Stimulated activated CD4-positive, alpha-beta T cell treated with anti-CD3 and anti-CD28 coated beads, Interleukin-15, amount 100 ng/mL, for 1 hour (primary cell): ENCODE results near the gene ISLR.

Source experiments
- DNase-seq, 2 donors: peaks; one replicate each; pipeline ENCODE4 v3.0.0-alpha.2; 2020; ENCODE audit warnings: low read depth in 1 of 2, low spot score in 1 of 2

ISLR gene

GRCh38 chr15:74170875-74171578 is 2.5 kb upstream of the ISLR start:
- no peak for DNase-seq

DNA sequence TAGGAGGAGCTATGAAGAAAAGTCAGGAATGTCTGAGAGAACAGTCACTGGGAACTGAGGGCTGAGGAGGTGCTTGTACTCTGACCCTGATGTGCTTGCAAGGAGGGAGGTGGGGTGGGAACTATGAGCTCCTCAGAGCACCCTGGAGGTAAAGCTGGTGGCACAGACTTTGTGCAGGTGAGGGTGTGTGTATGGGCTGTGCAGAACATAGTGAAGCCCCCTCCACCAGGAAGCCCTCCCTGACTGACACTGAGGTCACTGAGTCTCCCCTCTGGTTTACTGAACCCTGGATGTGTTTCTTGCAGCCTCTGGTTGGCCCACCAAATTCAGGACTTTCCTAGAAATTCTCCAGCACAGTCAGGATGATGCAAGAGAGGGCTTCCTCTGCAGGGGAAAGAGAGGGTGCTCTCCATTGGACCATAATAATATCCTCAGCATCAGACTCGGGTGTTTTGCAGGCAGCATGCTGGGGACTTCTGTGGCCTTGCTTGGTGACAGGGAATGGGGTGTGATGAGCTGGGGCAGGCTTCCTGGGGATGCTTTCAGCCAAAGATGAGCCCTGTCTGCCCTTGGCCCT is 1.5 kb upstream of the ISLR start:
- no peak for DNase-seq

- no peak for DNase-seq
These were observed 670 bp upstream of the ISLR start for GRCh38 chr15:74172701-74173379.

GRCh38 chr15:74174219-74174957 is 878 bp downstream of the ISLR start:
- DNase-seq, result no peak

- DNase-seq, result no peak
These were observed 1.4 kb downstream of the ISLR start for GRCh38 chr15:74174958-74175253.

GRCh38 chr15:74175271-74176191 is 2.0 kb downstream of the ISLR start:
- no peak for DNase-seq

DNA sequence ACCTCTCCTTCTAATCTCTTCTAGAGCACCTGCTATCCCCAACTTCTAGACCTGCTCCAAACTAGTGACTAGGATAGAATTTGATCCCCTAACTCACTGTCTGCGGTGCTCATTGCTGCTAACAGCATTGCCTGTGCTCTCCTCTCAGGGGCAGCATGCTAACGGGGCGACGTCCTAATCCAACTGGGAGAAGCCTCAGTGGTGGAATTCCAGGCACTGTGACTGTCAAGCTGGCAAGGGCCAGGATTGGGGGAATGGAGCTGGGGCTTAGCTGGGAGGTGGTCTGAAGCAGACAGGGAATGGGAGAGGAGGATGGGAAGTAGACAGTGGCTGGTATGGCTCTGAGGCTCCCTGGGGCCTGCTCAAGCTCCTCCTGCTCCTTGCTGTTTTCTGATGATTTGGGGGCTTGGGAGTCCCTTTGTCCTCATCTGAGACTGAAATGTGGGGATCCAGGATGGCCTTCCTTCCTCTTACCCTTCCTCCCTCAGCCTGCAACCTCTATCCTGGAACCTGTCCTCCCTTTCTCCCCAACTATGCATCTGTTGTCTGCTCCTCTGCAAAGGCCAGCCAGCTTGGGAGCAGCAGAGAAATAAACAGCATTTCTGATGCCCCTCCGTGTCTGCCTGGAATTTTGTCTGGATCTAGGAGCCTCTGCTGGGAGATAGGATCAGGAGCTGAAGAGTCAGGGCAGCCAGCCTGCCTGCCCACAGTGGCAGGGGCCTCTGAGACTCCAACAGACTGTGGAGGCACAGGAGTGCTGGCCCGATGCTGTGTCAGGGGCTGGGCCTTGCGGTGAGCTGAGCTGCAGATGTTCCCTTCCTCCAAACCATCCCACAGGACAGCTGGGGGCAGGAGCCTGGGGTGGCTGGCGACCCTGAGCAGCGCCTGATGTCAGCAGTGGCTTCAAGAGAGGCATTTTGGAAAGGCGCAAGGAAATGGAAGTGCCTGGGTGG is 3.0 kb downstream of the ISLR start:
- DNase-seq, result no peak

- DNase-seq, result no peak
These were observed 5.0 kb downstream of the ISLR start for GRCh38 chr15:74178326-74179100.

GRCh38 chr15:74179101-74179841 is 5.8 kb downstream of the ISLR start:
- no peak for DNase-seq

GRCh38 chr15:74179983-74180880 is 6.7 kb downstream of the ISLR start:
- no peak for DNase-seq

DNA sequence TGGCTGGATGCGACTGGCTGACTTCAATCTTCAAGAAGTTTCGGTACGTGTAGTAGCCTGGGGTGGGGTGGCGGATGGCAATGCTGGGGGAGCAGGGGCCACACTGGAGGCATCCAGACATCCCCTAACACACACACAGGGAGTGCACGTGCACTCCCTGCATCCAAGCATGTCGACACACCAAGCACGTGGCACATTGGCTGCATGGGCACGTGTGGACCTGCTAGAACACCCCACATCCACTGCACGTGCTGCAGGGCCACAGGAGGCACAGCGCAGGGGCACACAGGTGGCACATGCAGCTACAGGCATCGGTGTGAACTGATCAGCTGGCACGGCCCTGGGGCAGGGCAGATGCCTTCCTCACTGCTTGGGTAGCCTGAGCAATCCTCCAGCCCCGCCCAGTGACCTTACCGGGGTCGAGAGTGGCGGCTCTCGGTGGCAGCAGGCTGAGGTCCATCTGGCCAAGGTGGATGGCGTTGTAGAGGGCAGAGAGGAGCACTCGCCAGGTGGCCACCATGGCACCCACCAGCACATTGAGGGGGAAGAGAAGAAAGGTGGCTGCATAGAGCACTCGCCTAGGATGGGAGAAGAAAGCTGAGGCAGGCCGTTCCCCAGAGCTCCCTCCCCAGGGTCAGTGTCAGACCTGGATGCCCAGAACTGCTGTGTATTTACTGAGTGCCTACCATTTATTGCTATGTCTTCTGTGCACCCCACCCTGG is 7.5 kb downstream of the ISLR start:
- DNase-seq, result no peak

DNA sequence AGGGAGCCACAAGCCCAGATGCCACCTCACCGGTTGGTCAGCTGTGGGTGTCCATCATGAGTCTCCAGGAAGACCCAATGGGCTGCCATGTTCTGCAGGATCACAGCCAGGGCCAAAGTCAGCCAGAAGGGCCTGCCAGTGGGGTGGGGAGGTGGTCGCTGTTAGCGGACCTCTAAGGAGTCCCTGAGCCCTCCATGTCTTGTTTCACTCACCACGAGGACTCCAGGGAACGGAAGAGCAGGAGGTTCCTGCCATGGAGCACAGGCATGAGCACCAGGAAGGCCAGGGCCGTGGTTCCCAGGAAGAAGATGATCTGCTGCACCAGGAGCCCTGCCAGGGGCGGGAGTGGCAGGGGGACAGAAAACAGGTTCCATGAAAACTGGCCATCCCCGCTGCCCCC is 8.6 kb downstream of the ISLR start:
- DNase-seq, result no peak

DNA sequence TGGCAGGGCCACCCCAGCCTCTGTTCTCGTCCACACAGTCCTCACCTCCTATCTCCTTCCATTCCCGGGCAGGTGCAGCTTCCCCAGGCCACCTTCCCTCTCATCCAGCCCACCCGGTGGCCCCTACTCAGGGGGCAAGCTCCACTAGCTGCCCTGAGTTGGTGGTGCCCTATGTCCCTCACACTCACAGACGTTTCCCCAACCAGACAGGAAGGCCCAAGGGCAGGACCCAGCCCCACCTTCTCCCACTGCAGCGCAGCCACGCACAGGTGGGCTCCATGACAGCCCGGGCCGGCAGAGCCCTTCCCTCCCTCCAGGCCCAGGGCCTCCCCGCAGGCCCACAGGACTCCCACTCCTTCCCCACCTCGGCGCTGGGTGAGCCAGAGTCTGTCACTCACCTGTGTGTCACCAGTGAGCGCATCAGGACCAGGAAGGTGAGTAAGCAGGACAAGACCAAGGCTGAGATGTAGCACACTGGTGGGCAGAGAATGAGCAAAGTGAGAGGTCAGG is 11.1 kb downstream of the ISLR start:
- DNase-seq, result no peak

GRCh38 chr15:74185710-74186348 is 12.3 kb downstream of the ISLR start:
- no peak for DNase-seq

GRCh38 chr15:74188216-74188615 is 14.7 kb downstream of the ISLR start:
- DNase-seq, result no peak

- no peak for DNase-seq
These were observed 18.3 kb downstream of the ISLR start for GRCh38 chr15:74191798-74192197.
